LNCaP clone FGC (cell line): Measurements from ENCODE around the gene RNF39.

ENCODE experiments used
- DNase-seq: peaks from one replicate; pipeline ENCODE4 v3.0.0-alpha.2; 2011; ENCODE audit warnings: low read depth
- H3K4me3 ChIP-seq: 2 replicates; pipeline ENCODE4 v1.5.1; 2011; ENCODE audit warnings: mild to moderate bottlenecking, low read depth, low read length, control low read depth
- CTCF ChIP-seq: IDR thresholded peaks from 2 replicates; pipeline ENCODE4 v1.5.1; 2012; ENCODE audit warnings: mild to moderate bottlenecking; ENCODE audit not compliant: control insufficient read depth, insufficient read depth; ENCODE audit errors: extremely low read depth

Gene RNF39

GRCh38 chr6:30066082-30066481 is 9.5 kb downstream of the RNF39 start:
- peak overlapping the region; percentile 86 for H3K4me3 ChIP-seq
- TF ChIP-seq CTCF = no peak
- no peak for DNase-seq

GRCh38 chr6:30063315-30063714 is 12.3 kb downstream of the RNF39 start:
- no peak for DNase-seq
- H3K4me3 ChIP-seq = no peak overlapping the region
- TF ChIP-seq CTCF = no peak

GRCh38 chr6:30062471-30063178 is 12.9 kb downstream of the RNF39 start:
- TF ChIP-seq CTCF = no peak
- H3K4me3 ChIP-seq = peak overlapping the region; percentile 99
- no peak for DNase-seq

GRCh38 chr6:30061858-30062458 is 13.6 kb downstream of the RNF39 start:
- no peak for DNase-seq
- H3K4me3 ChIP-seq = peak overlapping the region; percentile 99
- TF ChIP-seq CTCF = no peak

GRCh38 chr6:30061092-30061857 is 14.3 kb downstream of the RNF39 start, which contains the start of gene POLR1H:
POLR1H (plus strand) TSS chr6:30061265; CDS start chr6:30061525, 260 bp downstream.
- peak; percentile 90 for DNase-seq
- TF ChIP-seq CTCF = no peak

GRCh38 chr6:30060606-30061091 is 14.9 kb downstream of the RNF39 start:
- no peak for DNase-seq
- H3K4me3 ChIP-seq = peak overlapping the region; percentile 99
- no peak for TF ChIP-seq CTCF

More at GRCh38 chr6:30061092-30061857, 14.3 kb downstream of the RNF39 start, which contains the start of gene POLR1H:
- H3K4me3 ChIP-seq = peak within 1 kb of the TSS; percentile 99
